Measurements from ENCODE around the gene PDCD1. TPM values are rescaled to one million over a fixed set of nuclear protein-coding genes. Genes with fewer than 3 reads are reported as not detected.

Gene PDCD1
- total RNA-seq, 1 experiment from 2014 or later = not detected

DNA sequence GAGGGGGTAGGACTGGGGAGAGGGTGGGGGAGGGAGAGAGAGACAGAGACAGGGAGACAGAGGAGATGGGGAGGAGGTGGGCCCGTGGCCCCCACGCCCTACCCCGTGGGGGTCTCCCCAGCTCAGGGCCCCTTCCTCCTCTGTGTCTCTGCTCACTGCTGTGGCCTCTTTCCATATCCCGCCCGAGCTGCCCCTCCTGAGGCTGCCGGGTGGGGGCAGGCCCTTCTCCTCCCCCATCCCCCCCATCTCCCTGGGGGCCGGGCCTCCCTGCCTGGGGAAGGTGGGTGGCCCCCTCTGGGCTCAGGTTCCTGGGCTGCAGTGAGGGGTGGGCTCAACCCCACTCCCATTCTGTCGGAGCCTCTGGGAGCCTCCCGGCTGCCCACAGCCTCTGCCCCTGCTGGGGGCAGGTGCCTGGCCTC is 332 bp upstream of the PDCD1 start:
- no peak for DNase-seq (ENCODE audit: low read depth)
- in situ Hi-C loops (cut with HindIII; ENCODE audit: low pct_unique_long_range_greater_than_20kb, low sequenced_read_pairs) = no loop called here

GRCh38 chr2:241857572-241858121 is 1.0 kb downstream of the PDCD1 start:
- DNase-seq (ENCODE audit: low read depth) = no peak
- in situ Hi-C loops (cut with HindIII; ENCODE audit: low pct_unique_long_range_greater_than_20kb, low sequenced_read_pairs) = no loop called here

DNA sequence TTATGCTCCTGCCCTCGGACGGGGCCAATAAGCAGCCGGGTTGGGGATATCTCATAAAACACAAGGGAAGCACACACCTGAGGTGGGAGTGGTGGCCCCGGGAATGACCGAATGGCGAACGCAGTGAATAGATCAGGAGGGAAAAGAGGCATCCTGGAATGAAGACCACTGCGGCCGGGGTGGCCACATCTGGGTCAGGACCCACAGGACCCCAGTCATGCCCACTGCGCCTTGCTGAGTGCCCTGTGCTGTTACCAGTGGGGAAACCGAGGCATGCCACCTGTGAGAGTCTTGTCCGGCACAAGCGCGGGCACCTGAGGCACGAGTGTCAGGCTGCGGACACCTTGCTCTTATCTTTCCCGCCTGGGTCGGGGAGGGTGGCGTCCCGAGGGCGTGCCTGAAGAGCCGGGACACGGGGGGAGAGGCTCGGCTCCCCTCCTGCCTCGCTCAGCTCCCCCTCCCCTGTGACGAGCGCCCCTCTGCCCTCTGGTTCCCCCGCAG is 1.6 kb downstream of the PDCD1 start:
- no peak for DNase-seq (ENCODE audit: low read depth)
- in situ Hi-C loops (cut with HindIII; ENCODE audit: low pct_unique_long_range_greater_than_20kb, low sequenced_read_pairs) = no loop called here

GRCh38 chr2:241855888-241856422 is 2.7 kb downstream of the PDCD1 start:
- in situ Hi-C loops (cut with HindIII; ENCODE audit: low pct_unique_long_range_greater_than_20kb, low sequenced_read_pairs) = no loop called here
- DNase-seq (ENCODE audit: low read depth) = no peak

DNA sequence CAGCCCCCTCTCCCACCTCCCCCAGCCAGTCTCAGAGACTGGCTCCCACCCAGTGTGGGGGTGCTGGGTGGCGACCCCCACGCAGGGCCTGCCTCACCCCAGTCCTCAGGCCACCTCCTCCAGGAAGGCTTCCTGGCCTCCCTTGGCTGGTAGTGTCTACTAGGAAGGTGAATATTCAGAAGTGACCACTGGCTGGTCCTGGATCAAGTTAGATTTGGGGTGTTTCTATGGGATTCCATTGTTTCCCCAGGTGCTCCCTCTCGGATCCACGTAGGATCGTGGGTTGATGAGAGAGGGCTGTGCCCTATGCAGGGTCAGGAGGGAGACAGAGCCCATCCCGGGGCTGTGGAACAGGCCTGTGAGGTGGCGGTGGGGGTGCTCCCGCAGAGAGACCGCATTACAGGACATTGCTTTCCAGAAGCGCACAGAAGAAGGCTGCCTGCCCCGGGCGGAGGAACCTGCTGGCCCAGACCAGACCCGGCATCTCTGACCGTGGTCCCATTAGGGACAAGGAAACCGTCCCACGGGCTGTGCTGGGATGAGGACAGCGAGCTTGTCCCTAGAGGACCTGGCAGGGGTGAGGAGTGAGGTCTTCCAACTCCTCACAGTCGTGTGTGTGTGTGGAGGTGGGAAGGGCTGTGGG is 3.3 kb downstream of the PDCD1 start:
- DNase-seq (ENCODE audit: low read depth) = no peak
- in situ Hi-C loops (cut with HindIII; ENCODE audit: low pct_unique_long_range_greater_than_20kb, low sequenced_read_pairs) = no loop called here

DNA sequence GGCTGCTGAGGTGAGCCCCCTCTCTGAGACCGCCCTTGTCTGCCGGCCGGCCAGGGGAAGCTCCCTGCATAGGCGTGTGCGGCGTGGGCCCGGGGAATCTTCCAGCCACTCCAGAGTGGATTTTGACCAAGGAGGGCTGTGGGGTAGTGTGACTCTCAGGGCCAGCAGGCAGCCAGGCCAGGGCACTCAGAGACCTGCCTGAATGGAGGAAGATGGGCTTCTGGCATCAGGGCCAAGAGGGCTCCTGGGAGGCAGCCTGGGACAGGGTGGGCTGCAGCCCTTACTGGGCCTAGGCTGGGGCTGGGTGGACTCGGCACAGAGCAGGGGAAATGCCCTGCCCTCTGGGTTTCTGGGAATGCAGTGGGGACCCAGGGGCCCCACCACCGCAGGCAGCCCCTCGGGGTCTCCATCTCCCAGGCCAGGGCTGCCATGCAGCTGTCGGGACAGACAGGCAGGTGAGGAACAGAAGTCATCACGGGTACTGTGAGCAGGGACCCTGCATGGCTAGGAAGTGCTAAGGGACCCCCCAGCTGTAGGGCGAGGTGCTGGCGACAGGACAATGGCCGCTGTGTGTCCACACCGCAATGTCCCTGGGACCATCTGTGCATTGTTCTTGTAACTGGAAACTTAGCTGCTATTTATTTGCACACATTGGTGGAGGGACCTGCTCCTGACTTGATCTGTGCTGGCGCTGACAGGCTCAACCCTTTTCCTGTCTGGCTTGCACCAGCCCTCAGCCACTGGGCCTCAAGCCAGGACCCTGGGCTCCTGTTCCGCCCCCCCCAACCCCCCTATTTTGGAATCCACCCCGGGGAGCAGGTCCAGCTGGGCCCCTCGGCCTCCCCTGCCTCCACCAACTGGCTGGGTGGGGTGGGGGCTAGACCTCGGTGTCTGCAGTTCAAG is 4.1 kb downstream of the PDCD1 start:
- no peak for DNase-seq (ENCODE audit: low read depth)
- in situ Hi-C loops (cut with HindIII; ENCODE audit: low pct_unique_long_range_greater_than_20kb, low sequenced_read_pairs) = no loop called here

- in situ Hi-C loops (cut with HindIII; ENCODE audit: low pct_unique_long_range_greater_than_20kb, low sequenced_read_pairs) = no loop called here
- no peak for DNase-seq (ENCODE audit: low read depth)
Measured at GRCh38 chr2:241853651-241854341, 4.9 kb downstream of the PDCD1 start.

GRCh38 chr2:241852981-241853631 is 5.6 kb downstream of the PDCD1 start:
- in situ Hi-C loops (cut with HindIII; ENCODE audit: low pct_unique_long_range_greater_than_20kb, low sequenced_read_pairs) = no loop called here
- DNase-seq (ENCODE audit: low read depth) = no peak

DNA sequence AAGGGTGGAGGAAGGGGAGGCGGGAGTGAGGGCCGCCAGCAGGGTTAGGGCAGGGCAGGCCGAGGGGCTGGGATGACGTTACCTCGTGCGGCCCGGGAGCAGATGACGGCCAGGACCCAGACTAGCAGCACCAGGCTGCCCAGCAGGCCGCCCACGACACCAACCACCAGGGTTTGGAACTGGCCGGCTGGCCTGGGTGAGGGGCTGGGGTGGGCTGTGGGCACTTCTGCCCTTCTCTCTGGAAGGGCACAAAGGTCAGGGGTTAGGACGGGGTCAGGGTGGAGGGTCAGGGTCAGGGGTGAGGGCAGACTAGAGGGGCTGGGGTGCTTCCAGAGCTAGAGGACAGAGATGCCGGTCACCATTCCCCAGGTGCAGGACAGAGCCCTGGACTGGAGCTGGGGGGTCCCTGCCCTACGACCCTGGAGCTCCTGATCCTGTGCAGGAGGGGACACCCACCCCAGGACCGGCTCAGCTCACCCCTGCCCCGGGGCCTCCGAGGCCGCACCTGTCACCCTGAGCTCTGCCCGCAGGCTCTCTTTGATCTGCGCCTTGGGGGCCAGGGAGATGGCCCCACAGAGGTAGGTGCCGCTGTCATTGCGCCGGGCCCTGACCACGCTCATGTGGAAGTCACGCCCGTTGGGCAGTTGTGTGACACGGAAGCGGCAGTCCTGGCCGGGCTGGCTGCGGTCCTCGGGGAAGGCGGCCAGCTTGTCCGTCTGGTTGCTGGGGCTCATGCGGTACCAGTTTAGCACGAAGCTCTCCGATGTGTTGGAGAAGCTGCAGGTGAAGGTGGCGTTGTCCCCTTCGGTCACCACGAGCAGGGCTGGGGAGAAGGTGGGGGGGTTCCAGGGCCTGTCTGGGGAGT is 6.3 kb downstream of the PDCD1 start:
- DNase-seq (ENCODE audit: low read depth) = no peak
- in situ Hi-C loops (cut with HindIII; ENCODE audit: low pct_unique_long_range_greater_than_20kb, low sequenced_read_pairs) = no loop called here

DNA sequence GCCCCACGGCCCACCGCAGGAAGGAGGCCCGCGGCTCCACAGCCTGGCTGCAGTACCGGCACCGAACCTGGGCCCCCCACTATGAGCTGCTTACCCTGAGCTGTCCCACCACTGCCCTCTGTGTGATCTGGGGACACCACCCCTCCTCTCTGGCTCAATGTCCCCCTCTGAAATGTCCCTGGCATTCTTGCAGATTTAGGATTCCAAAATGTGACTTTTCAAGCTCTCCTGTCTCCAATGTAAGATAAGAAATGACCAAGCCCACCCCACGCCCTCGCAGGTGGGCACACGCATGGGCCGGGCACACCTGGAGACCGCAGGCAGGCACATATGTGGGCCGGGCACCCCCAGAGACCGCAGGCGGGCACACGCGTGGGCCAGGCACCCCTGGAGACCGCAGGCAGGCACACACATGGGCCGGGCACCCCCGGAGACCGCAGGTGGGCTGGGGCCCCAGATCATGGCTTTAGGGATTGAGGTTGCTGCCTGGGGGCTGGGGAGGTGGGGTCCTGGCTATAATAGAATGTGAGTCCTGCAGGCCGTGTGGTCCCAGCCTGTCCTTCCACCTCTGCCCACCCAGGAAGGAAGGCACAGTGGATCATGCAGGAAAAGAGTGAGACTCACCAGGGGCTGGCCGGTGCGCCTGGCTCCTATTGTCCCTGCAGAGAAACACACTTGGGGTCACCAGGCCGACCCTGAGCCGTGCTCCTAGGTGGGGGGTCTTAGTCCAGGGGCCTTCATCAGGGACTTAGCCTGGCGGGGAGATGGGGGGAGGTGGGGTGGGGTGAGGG is 7.2 kb downstream of the PDCD1 start:
- in situ Hi-C loops (cut with HindIII; ENCODE audit: low pct_unique_long_range_greater_than_20kb, low sequenced_read_pairs) = no loop called here

DNA sequence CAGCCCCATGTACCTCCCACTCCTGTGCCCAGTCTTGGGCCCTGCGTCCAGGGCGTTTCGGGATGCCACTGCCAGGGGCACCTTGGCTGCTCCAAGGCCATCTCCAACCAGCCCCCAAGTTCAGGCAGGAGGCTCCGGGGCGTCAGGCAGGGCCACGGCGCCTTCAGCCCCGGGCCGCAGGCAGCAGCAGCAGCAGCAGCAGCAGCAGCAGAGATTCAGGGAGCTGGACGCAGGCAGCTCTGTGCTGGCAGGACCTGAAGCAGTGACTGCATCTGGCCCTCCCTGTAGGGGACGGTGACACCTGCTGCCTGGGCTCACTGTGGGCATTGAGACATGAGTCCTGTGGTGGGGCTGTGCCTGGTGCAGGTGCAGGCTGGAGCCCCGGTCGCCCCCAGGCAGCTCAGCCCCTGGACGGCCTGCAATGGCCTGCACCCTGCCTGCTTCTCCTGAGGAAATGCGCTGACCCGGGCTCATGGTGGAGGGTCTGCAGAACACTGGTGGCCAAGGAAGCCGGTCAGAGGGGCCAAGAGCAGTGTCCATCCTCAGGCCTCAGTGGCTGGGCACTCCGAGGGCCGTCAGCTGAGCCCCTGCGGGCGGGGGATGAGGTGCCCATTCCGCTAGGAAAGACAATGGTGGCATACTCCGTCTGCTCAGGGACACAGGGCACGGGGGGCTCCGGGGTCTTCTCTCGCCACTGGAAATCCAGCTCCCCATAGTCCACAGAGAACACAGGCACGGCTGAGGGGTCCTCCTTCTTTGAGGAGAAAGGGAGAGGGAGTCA is 8.0 kb downstream of the PDCD1 start:
- in situ Hi-C loops (cut with HindIII; ENCODE audit: low pct_unique_long_range_greater_than_20kb, low sequenced_read_pairs) = no loop called here
- no peak for DNase-seq (ENCODE audit: low read depth)

More for the DNA sequence above, 7.2 kb downstream of the PDCD1 start:
- DNase-seq (ENCODE audit: low read depth) = no peak

- no peak for DNase-seq (ENCODE audit: low read depth)
- in situ Hi-C loops (cut with HindIII; ENCODE audit: low pct_unique_long_range_greater_than_20kb, low sequenced_read_pairs) = no loop called here
Measured at GRCh38 chr2:241849616-241850543, 8.8 kb downstream of the PDCD1 start.

DNA sequence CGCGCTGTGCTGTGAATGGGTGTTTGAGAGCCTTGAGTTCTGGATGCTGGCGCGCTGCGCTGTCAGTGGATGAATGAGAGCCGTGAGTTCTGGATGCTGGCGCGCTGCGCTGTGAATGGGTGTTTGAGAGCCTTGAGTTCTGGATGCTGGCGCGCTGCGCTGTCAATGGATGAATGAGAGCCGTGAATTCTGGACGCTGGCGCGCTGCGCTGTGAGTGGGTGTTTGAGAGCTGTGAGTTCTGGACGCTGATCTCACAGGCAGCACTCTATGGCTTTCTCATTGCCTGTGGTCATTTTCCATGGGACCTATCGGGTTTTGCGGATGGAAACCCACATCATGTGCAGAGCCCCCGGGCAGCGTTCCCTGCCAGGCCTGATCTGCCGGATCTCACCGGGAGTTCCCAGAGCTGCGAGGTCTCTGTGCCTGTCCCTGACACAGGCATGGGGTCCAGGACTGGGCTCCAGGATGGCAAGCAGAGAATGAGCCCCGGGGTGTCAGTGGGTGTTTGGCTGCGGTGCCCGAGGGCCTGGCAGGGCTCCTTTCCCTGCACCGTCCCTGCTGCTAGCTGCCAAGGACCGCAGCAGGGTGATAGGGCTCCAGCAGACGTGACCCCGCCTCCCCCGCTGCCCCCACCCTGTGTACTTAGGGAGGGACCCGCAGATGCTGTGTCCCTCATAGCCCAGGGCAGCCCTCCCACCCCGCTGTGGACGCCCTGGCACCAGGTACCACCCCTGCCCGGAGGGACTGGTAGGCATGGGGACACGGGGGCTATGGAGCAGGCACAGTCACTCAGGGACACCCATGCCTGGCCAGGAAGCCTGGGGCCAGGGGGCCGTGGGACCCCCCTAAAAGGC is 9.7 kb downstream of the PDCD1 start:
- no peak for DNase-seq (ENCODE audit: low read depth)
- in situ Hi-C loops (cut with HindIII; ENCODE audit: low pct_unique_long_range_greater_than_20kb, low sequenced_read_pairs) = no loop called here

DNA sequence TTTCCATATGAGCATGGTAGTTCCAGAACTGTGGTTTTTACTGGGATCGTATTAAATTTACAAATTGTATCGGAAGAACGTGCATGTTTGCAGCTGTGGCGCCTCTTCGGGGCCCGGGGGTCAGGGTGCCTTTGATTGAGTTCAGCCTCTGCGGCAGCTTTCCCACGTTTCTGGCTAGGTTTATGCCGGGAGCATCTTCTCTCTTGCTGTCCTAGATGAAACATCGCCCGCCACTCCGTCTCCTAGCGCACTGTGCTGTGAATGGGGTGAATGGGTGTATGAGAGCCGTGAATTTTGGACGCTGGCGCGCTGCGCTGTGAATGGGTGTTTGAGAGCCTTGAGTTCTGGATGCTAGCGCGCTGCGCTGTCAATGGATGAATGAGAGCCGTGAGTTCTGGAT is 12.3 kb downstream of the PDCD1 start:
- DNase-seq (ENCODE audit: low read depth) = no peak
- in situ Hi-C loops (cut with HindIII; ENCODE audit: low pct_unique_long_range_greater_than_20kb, low sequenced_read_pairs) = no loop called here

Data from Caki2 (cell line).